ENCODE results near the gene TMEM225B. TPM values are rescaled to one million over a fixed set of nuclear protein-coding genes. Genes with fewer than 3 reads are reported as not detected.

The TMEM225B gene
- total and polyA plus RNA-seq, 2 of the 4 experiments (the other 2 are of a cell fraction) = 0.32 to 0.54 TPM

- TF ChIP-seq RCOR1 (IDR thresholded peaks at IDR 0.05; ENCODE audit: insufficient replicate concordance, low read length) = no peak
- no peak for TF ChIP-seq RAD21 (IDR thresholded peaks at IDR 0.05; ENCODE audit: low read length)
These were observed 30.7 kb downstream of the TMEM225B start (continued) for GRCh38 chr7:99628471-99629465.

- H2AK5ac ChIP-seq (ENCODE audit: low read depth, low read length) = no peak overlapping the region
- in situ Hi-C loops (cut with MboI; ENCODE audit: low sequenced_read_pairs) = no loop called here
- no peak overlapping the region for H3K18ac ChIP-seq (ENCODE audit: low read depth, low read length)
- no peak overlapping the region for H3K4ac ChIP-seq (ENCODE audit: low read depth, low read length)
- H3K9me3 ChIP-seq (ENCODE audit: control insufficient read depth, insufficient read depth, low read length) = no peaks in the 10 kb centered on the region
- ATAC-seq (ENCODE audit: low read depth) (no peak), DNase-seq (no peak)
- H3K4me2 ChIP-seq (ENCODE audit: low read depth, low read length) = no peak overlapping the region
- H4K5ac ChIP-seq (ENCODE audit: low read depth, low read length) = no peak overlapping the region
- no peak overlapping the region for H2BK20ac ChIP-seq (ENCODE audit: low read depth, low read length)
- ChIA-PET CTCF (no interaction called here), POLR2A (ENCODE audit: unreplicated experiment) (no interaction called here)
- no peaks in the 10 kb centered on the region for H3K9me1 ChIP-seq (ENCODE audit: insufficient read depth, low read length)
- H4K91ac ChIP-seq (ENCODE audit: insufficient read depth, low read depth, low read length) = no peak overlapping the region
- no peak overlapping the region for H3K9ac ChIP-seq (ENCODE audit: low read depth, low read length)
- no peak overlapping the region for H2AK9ac ChIP-seq (replicated peaks; ENCODE audit: low read depth, low read length, poor library complexity)
- no peak overlapping the region for H4K8ac ChIP-seq (ENCODE audit: low read depth in 2 of 2, low read length in 2 of 2)
- dilution Hi-C loops (cut with HindIII; ENCODE audit: low sequenced_read_pairs, unreplicated experiment) = no loop called here
- H2BK5ac ChIP-seq (ENCODE audit: low read depth, low read length, poor library complexity, severe bottlenecking) = no peak overlapping the region
- H2BK120ac ChIP-seq (ENCODE audit: low read depth, low read length) = no peak overlapping the region
- 98% methylated on average over 13 of the region's 20 CpGs; no CpG with 5 or more reads in 1 of the 2 experiments for WGBS, 2 experiments (ENCODE audit: extremely low coverage in 2 of 2, insufficient read length in 1 of 2)
- H4K20me1 ChIP-seq (ENCODE audit: insufficient read depth, low read length) = peaks cover 11% of the 10 kb centered on the region; the same call in 1 of the 2 replicates
- no peaks in the 10 kb centered on the region for H3K4me1 ChIP-seq (ENCODE audit: control insufficient read depth, insufficient read depth, low read length)
- BruUV-seq (replicated peaks) = no TSS peak
- no peak for TF ChIP-seq RAD21 (IDR thresholded peaks at IDR 0.05; ENCODE audit: low read length)
- TF ChIP-seq RCOR1 (IDR thresholded peaks at IDR 0.05; ENCODE audit: insufficient replicate concordance, low read length) = no peak
- TF ChIP-seq BHLHE40 (IDR thresholded peaks at IDR 0.05; ENCODE audit: low read depth, low read length) = no peak
- no peak for TF ChIP-seq FOS (IDR thresholded peaks at IDR 0.05; ENCODE audit: low read depth, low read length)
- TF ChIP-seq CHD1 (IDR thresholded peaks at IDR 0.05; ENCODE audit: low read depth, low read length) = no peak
- H2BK15ac ChIP-seq (ENCODE audit: low read depth, low read length) = no peak overlapping the region
- H3K56ac ChIP-seq (ENCODE audit: extremely low read depth, insufficient read depth, low read length) = no peak overlapping the region
- no peak overlapping the region for H3K4me3 ChIP-seq (ENCODE audit: insufficient read depth, low read depth, low read length)
- H3K79me1 ChIP-seq (ENCODE audit: low read depth in 1 of 2, low read length in 2 of 2) = peaks cover 10 to 29% of the 10 kb centered on the region in 2 experiments
- no peak overlapping the region for H2AFZ ChIP-seq (replicated peaks; ENCODE audit: low read length, poor library complexity)
- no peak overlapping the region for H3K27ac ChIP-seq (ENCODE audit: insufficient read depth, low read length)
- no peak overlapping the region for H3K23ac ChIP-seq (ENCODE audit: low read depth, low read length)
- no peak overlapping the region for H3K14ac ChIP-seq (replicated peaks; ENCODE audit: low read depth, low read length)
- intact Hi-C loops (cut with micrococcal nuclease) = loop anchor here (10.0 kb wide), 1 partner anchor 265 kb away; no protein-coding TSS in a partner anchor
- H3K36me3 ChIP-seq (ENCODE audit: control insufficient read depth, insufficient read depth, low read length) = peaks cover 50% of the 10 kb centered on the region
- H3K27me3 ChIP-seq (ENCODE audit: control insufficient read depth, insufficient read depth, low read length) = no peaks in the 10 kb centered on the region
These were observed 31.6 kb downstream of the TMEM225B start for GRCh38 chr7:99629643-99630042.

Data from IMR-90 (cell line).